Fibroblast of lung (primary cell): ENCODE data around the gene DDX10.

Experiments used
- CTCF ChIP-seq, 2 donors: IDR thresholded peaks in 1 of 2; conservative IDR thresholded peaks in 1 of 2; 1 replicate in 1 of 2; 2 replicates in 1 of 2; pipeline ENCODE4 v1.5.1; 2011 to 2012; ENCODE audit warnings: low read length in 2 of 2, control low read depth in 1 of 2, inconsistent platforms in 1 of 2, low read depth in 1 of 2, mild to moderate bottlenecking in 1 of 2
- EZH2 ChIP-seq: IDR thresholded peaks from 2 replicates; pipeline ENCODE4 v1.5.1; 2012; ENCODE audit warnings: low read length, control low read depth, mild to moderate bottlenecking; ENCODE audit errors: missing control alignments

GRCh38 chr11:108754901-108755625, 90.2 kb downstream of the DDX10 start:
- TF ChIP-seq CTCF (conservative IDR thresholded peaks at IDR 0.05 in 1 of 2, IDR thresholded peaks at IDR 0.05 in 1 of 2; ENCODE audit: low read depth in 1 of 2, low read length in 2 of 2) = no peak
- TF ChIP-seq EZH2 = no peak
